IMR-90 (cell line): ENCODE data around the gene PSD2.

Source experiments
- CTCF ChIP-seq: conservative IDR thresholded peaks from 2 replicates; pipeline ENCODE4 v1.5.1; 2012; ENCODE audit warnings: mild to moderate bottlenecking, low read depth, low read length, improper control_type of control experiment
- FOS ChIP-seq: fragments of 150-350 bp; IDR thresholded peaks from 2 replicates; pipeline ENCODE4 v1.6.1; 2016; ENCODE audit warnings: low read depth, low read length
- NFE2L2 ChIP-seq: fragments of 150-350 bp; IDR thresholded peaks from 2 replicates; pipeline ENCODE4 v1.6.1; 2016; ENCODE audit warnings: low read depth, mild to moderate bottlenecking, low read length
- RCOR1 ChIP-seq: IDR thresholded peaks from 2 replicates; pipeline ENCODE4 v1.6.1; 2012; ENCODE audit warnings: mild to moderate bottlenecking, low read length, improper control_type of control experiment; ENCODE audit not compliant: insufficient replicate concordance
- RFX5 ChIP-seq: IDR thresholded peaks from 2 replicates; pipeline ENCODE4 v1.8.0; 2012; ENCODE audit warnings: low read depth, mild to moderate bottlenecking, low read length, moderate library complexity

GRCh38 chr5:139839918-139840317, 44.3 kb downstream of the PSD2 start:
- no peak for TF ChIP-seq NFE2L2
- TF ChIP-seq RFX5 = no peak
- no peak for TF ChIP-seq CTCF
- no peak for TF ChIP-seq FOS
- TF ChIP-seq RCOR1 = no peak
